ENCODE measurements around the gene FOXP1.

DNA sequence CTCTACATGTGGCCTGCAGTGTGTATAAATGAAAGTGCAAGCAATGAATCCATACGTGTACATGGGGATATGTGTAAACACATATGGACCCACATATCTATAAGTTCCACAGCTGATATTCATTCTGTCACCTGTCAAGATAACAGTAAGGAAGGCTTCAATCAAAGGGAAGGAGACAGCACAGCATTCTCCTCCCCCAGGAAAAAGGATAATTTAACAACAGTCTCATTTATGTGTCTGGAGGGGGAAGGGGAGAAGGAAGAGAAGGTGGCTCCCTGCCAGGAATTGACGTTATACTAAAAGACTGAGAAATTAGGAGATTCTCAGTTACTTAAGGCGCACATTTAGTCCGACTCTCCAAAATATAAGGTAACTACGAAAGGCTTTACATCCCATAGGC lies 345.9 kb downstream of the FOXP1 start:
- TF ChIP-seq EZH2 (IDR thresholded peaks at IDR 0.05; ENCODE audit: borderline replicate concordance, insufficient read depth, low read depth, low read length, poor library complexity, severe bottlenecking) = no peak
- TF ChIP-seq, protein P1, sequence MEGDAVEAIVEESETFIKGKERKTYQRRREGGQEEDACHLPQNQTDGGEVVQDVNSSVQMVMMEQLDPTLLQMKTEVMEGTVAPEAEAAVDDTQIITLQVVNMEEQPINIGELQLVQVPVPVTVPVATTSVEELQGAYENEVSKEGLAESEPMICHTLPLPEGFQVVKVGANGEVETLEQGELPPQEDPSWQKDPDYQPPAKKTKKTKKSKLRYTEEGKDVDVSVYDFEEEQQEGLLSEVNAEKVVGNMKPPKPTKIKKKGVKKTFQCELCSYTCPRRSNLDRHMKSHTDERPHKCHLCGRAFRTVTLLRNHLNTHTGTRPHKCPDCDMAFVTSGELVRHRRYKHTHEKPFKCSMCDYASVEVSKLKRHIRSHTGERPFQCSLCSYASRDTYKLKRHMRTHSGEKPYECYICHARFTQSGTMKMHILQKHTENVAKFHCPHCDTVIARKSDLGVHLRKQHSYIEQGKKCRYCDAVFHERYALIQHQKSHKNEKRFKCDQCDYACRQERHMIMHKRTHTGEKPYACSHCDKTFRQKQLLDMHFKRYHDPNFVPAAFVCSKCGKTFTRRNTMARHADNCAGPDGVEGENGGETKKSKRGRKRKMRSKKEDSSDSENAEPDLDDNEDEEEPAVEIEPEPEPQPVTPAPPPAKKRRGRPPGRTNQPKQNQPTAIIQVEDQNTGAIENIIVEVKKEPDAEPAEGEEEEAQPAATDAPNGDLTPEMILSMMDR (IDR thresholded peaks at IDR 0.05) = no peak

Data from B cell (primary cell).